Measurements from ENCODE around the gene SCAF4.

DNA sequence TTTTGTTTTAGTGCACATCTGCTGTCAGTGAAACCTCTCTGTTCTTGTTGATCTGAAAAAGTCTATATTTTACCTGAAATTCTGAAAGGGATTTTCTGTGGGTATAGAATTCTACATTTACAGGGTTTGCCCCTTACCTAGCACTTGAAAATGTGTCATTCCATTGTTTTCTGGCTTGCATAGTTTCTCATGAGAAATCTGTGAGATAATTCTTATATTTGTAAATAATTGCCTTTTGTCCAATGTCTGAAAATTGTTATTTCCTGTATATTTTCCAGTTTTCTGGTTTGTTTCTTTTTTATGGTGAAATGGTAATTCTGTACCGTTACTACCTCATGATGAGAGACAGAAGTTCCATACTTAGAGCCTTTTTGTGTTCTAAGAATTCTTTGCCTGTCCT lies 11.8 kb upstream of the SCAF4 start:
- TF ChIP-seq, protein P1, sequence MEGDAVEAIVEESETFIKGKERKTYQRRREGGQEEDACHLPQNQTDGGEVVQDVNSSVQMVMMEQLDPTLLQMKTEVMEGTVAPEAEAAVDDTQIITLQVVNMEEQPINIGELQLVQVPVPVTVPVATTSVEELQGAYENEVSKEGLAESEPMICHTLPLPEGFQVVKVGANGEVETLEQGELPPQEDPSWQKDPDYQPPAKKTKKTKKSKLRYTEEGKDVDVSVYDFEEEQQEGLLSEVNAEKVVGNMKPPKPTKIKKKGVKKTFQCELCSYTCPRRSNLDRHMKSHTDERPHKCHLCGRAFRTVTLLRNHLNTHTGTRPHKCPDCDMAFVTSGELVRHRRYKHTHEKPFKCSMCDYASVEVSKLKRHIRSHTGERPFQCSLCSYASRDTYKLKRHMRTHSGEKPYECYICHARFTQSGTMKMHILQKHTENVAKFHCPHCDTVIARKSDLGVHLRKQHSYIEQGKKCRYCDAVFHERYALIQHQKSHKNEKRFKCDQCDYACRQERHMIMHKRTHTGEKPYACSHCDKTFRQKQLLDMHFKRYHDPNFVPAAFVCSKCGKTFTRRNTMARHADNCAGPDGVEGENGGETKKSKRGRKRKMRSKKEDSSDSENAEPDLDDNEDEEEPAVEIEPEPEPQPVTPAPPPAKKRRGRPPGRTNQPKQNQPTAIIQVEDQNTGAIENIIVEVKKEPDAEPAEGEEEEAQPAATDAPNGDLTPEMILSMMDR (IDR thresholded peaks at IDR 0.05): no peak
- TF ChIP-seq EP300 (IDR thresholded peaks at IDR 0.05): no peak

All from esophagus muscularis mucosa (tissue), 3 donors.